Central memory CD4-positive, alpha-beta T cell (primary cell): ENCODE measurements around the gene MYO7B.

Experiments used
- DNase-seq: peaks from one replicate; pipeline ENCODE4 v3.0.0; 2022
- total RNA-seq, 3 experiments: gene quantifications; one replicate each; lab custom pipeline; 2026; lab: John Stamatoyannopoulos, UW

Gene MYO7B
- total RNA-seq, result 0 to 0.11 (median 0) reads per million in 3 experiments

DNA sequence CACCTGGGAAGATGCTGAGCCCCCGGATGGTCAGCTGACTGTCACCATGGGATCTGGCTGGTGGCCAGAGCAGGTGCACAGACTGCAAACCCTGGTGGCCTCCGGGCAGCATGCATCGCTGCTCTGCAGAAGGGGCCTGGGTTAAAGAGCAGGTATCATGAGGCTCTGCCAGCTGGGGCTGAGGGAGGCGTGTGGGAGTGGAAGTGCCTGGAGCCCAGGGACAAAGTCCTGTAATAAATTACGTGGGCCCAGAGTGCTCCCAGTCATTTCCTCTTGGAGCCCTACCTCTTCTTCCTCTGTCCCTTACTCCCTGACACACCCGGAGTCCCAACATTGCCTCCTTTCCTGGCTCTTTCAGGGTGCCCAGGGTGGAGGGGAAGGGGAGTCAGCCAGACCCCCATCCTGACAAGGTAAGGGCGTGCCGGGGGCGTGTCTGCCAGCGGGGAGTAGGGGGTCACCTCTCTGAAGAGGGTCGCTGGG lies at the start of gene MYO7B:
TSS of gene MYO7B (plus strand) at position 262 of the 480 bp plus-strand sequence. CDS start 24,040 bp downstream, outside the sequence.
- no peak for DNase-seq

DNA sequence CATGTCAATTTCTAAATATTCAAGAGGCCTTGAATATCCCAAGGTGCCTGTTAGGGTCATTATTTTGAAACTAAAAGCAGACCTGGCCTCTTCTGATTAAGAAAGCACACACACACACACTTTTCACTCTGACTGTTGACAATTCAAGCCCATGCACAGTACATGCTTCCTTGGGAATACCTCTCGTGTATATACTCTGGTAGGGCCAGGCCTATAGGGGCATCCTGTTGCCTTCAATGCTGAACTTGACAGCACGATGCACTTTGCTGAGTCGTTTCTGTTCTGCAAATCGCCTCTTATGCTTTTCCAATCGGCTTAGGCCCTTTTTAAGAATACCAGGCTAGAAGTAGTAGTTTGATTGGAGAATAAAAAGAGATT lies 49.8 kb upstream of the MYO7B start:
- DNase-seq, result no peak

GRCh38 chr2:127486247-127487058 lies 49.0 kb upstream of the MYO7B start:
- no peak for DNase-seq

GRCh38 chr2:127490283-127490682 lies 45.2 kb upstream of the MYO7B start:
- no peak for DNase-seq

GRCh38 chr2:127498386-127498785 lies 37.1 kb upstream of the MYO7B start:
- DNase-seq, result no peak

- no peak for DNase-seq
These were observed 32.0 kb upstream of the MYO7B start for GRCh38 chr2:127503491-127503890.

GRCh38 chr2:127504552-127505430 lies 30.7 kb upstream of the MYO7B start:
- DNase-seq, result no peak

- DNase-seq, result no peak
These were observed 29.0 kb upstream of the MYO7B start for GRCh38 chr2:127506510-127506909.

GRCh38 chr2:127508023-127508630 lies 27.4 kb upstream of the MYO7B start:
- no peak for DNase-seq

- no peak for DNase-seq
These were observed 26.9 kb upstream of the MYO7B start for GRCh38 chr2:127508631-127509034.

- DNase-seq, result no peak
These were observed 25.4 kb upstream of the MYO7B start for GRCh38 chr2:127510073-127510472.

GRCh38 chr2:127511090-127511695 lies 24.3 kb upstream of the MYO7B start:
- no peak for DNase-seq

DNA sequence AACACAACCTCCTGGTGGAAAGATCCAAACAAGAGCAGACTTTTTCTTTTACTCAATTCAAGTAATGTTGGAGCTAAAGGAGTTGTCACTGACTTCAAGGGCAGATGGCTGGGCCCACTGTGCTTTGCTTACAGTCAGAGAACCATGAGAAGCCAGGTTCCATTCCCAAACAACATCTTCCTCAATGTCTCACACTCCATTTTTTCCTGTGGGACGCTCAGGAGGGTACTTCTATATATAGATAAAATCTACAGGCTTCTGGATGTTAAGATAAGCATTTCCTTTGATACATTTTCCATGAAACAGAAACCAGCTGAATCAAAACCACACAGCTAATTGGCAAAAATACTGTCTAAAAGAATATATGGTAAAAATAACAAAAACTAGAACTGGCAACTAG lies 23.6 kb upstream of the MYO7B start:
- no peak for DNase-seq

DNA sequence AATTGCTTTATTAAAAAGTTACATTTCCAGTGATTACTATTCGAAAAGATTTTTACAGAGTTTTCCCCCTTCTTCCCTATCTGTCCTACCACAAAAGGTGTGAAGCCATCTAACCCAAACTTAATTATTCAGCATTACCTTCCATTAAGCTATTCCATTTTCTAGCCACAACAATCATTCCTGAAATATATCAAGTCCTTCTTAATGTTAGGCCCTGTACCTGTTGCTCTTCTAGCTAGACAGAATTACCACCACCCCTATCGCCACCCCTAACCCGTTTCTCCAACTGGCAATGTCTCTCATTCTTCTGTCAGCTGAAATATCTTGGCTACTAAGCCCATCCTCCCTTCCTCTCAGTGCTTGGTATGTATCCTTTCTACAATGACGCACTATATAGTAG lies 23.1 kb upstream of the MYO7B start:
- DNase-seq, result no peak

DNA sequence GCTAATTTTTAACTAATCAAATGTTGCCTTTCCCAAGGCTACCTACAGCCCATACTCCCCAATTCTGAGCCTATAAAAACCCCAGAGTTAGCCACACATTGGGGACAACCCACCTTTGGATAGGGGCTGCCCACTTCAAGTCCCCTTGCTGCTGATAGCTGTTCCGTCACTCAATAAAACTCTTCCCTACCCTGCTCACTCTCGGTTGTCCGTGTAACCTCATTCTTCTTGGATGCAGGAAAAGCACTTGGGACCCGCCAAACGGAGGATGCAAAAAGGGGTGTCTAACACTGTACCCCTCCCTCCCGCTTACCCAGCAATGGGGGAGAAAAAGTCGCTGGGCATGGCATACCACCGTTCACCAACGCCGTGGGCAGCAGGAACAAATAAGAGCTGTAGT lies 21.4 kb upstream of the MYO7B start:
- no peak for DNase-seq

DNA sequence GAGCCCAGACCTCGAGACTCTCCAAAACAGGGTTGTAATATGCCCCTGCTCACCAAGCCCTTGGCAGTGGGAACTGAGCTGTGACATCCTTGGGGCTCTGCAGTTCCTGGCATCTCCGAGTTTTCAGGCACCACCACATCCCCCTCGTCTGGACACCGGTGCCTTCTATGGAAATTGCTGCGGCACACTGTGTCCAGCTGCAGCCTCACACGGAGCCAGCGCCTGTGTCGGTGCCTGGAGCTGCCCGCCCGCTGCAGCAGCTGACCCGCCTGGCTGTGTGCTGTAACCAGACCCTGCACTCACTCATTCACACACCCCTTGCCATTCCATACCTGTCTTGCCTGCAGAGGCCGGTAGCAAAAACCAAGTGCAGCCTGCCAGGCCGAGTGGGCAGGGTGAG lies 21.0 kb upstream of the MYO7B start:
- no peak for DNase-seq

DNA sequence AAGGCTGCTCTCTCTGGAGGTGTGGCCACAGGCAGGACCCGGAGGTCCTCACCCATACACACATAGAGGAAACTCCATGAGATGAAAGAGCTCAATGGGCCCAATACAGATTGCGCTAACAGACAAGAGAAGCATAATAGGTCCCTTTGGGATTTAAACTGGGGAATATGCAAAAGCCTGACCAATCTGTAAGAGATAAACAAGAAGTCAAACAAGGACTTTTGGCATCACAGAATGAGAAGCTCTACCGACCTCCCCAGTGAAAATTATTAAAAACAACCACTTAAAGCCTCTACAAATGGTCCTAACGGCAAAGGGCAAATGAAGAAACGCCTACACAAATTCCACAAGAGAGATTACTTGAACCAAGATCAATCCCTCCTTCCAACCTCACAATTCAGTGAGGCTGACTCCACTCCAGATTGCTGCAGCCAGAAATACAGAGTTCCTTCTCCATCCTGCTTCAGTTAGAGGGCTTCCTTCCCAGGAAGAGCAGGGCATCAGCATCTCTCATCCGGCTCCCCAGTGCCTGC lies 20.0 kb upstream of the MYO7B start:
- DNase-seq, result no peak

- no peak for DNase-seq
These were observed 19.3 kb upstream of the MYO7B start for GRCh38 chr2:127516041-127516762.

DNA sequence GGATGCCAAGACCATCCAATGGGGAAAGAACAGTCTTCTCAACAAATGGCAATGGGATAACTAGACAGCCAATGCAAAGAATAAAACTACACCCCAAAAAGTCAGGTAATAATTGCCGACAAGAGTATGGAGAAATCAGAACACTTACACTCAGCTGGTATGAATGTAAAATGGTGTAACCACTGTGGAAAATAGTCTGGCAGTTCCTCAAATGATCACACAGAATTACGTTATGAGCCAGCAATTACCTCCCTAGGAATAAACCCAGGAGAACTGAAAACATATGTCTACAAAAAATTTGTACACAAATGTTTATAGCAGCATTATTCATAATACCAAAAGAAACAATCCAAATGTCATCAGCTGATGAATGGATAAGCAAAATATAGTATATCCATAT lies 18.0 kb upstream of the MYO7B start:
- no peak for DNase-seq

DNA sequence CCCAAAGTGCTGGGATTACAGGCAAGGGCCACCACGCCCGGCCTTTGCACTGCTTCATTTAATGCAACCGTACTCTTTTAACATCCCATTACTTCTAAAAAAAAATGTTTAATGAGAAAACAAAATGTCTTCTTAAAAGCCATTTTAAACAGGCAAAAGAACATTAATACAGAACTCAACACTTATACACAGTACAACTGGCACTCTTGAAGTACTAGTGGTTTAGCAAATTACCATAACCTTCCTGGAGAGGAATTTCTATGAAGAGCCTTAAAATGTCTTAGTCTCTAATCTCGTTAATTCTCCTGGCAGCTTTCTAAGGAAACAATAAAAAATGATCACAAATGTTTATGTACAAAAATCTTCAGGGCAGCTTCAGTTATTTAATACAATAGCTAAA lies 15.1 kb upstream of the MYO7B start:
- DNase-seq, result no peak

DNA sequence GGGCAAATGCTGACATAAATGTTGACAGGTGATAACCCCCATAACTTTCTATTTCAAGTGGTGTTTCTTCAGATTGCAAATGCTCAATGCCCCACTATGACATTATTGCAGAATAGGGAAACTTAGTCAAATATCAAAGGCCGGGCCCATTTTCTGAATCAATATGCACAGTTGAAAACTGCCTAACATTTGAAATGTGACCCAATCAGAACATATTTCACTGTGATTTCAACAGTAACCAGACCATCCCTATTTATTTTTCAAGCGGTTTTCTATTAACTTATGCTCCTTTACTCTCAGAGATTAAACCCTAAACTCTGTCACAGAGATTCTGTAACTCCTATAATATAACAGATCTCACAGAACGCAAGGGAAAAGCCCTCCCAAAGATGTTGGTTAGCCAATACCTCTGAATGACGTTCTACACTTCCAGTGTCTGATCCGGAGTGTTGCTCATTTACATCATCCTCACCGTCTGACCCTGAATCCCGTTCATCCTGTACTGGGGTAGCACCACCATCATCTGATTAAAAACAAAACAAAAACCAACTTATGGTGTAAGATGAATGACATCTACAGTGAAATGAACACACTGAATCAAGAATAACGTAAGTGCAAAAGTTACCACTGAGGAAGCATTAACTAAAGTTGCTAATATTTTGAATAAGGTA lies 12.1 kb upstream of the MYO7B start:
- no peak for DNase-seq
